HepG2 (cell line): ENCODE data around the gene FSD1. TPM values are rescaled to one million over a fixed set of nuclear protein-coding genes. Genes with fewer than 3 reads are reported as not detected.

ENCODE experiments used
- AHR ChIP-seq: IDR thresholded peaks from 2 replicates; pipeline ENCODE4 v1.6.1; 2018; ENCODE audit warnings: missing genetic modification reagents, missing compliant biosample characterization
- GLI4 ChIP-seq: sonication (generic); formaldehyde crosslinking; IDR thresholded peaks from 2 replicates; pipeline ENCODE4 v1.5.1; 2020; ENCODE audit warnings: missing genetic modification reagents, mild to moderate bottlenecking, moderate library complexity, borderline replicate concordance
- HMGA1 ChIP-seq: sonication (generic); formaldehyde crosslinking; conservative IDR thresholded peaks from 2 replicates; pipeline ENCODE4 v1.4.0; 2020; ENCODE audit warnings: missing genetic modification reagents
- MAFK ChIP-seq, 2 experiments: IDR thresholded peaks in 1 of 2; conservative IDR thresholded peaks in 1 of 2; 2 replicates each; pipeline ENCODE4 v1.6.1; 2011; ENCODE audit warnings: improper control_type of control experiment in 2 of 2, low read length in 2 of 2
- NFE2L1 ChIP-seq: sonication (generic); formaldehyde crosslinking; IDR thresholded peaks from 2 replicates; pipeline ENCODE4 v1.4.0; 2020; ENCODE audit warnings: missing genetic modification reagents, mild to moderate bottlenecking, borderline replicate concordance
- NPAS2 ChIP-seq: sonication (generic); formaldehyde crosslinking; IDR thresholded peaks from 2 replicates; pipeline ENCODE4 v1.8.0; 2022; ENCODE audit warnings: mild to moderate bottlenecking, missing genetic modification reagents, borderline replicate concordance
- RBFOX2 ChIP-seq: fragments of 200-400 bp; formaldehyde crosslinking; IDR thresholded peaks from 2 replicates; pipeline ENCODE4 v1.6.1; 2017; ENCODE audit warnings: low read depth, mild to moderate bottlenecking, low read length
- ZNF230 ChIP-seq: sonication (generic); formaldehyde crosslinking; IDR thresholded peaks from 2 replicates; pipeline ENCODE4 v1.4.0; 2020; ENCODE audit warnings: mild to moderate bottlenecking, missing genetic modification reagents
- ZNF24 ChIP-seq: fragments of 450-650 bp; IDR thresholded peaks from 2 replicates; pipeline ENCODE4 v1.6.1; 2017; ENCODE audit warnings: antibody characterized with exemption, mild to moderate bottlenecking
- ZNF343 ChIP-seq: sonication (generic); formaldehyde crosslinking; IDR thresholded peaks from 2 replicates; pipeline ENCODE4 v1.4.0; 2020; ENCODE audit warnings: mild to moderate bottlenecking, missing genetic modification reagents
- ZNF451 ChIP-seq: sonication (generic); formaldehyde crosslinking; IDR thresholded peaks from 2 replicates; pipeline ENCODE4 v1.5.0; 2020; ENCODE audit warnings: mild to moderate bottlenecking, missing genetic modification reagents
- ZNF660 ChIP-seq: sonication (generic); formaldehyde crosslinking; IDR thresholded peaks from 2 replicates; pipeline ENCODE4 v1.5.1; 2020; ENCODE audit warnings: mild to moderate bottlenecking, low read depth, missing genetic modification reagents, borderline replicate concordance
- ZNF724P ChIP-seq: sonication (generic); formaldehyde crosslinking; IDR thresholded peaks from 2 replicates; pipeline ENCODE4 v1.8.0; 2022; ENCODE audit warnings: missing genetic modification reagents, borderline replicate concordance
- ZZZ3 ChIP-seq: sonication (generic); formaldehyde crosslinking; IDR thresholded peaks from 2 replicates; pipeline ENCODE4 v1.4.0; 2020; ENCODE audit warnings: missing genetic modification reagents, mild to moderate bottlenecking, borderline replicate concordance
- polyA plus RNA-seq, 8 experiments: library from polyadenylated mRNA; depleted of rRNA in 3 of 8; stranded (reverse) in 7 of 8; unstranded in 1 of 8; fragments of >200 nt; fragmentation: Illumina TruSeq in 4 of 8; extraction: Trizol in 4 of 8; gene quantifications; 2 replicates each; pipeline versions ENCODE4 v1.2.1 to v1.2.3, GENCODE V29; 2011 to 2016; ENCODE audit warnings: low read depth in 4 of 8, missing spikeins in 1 of 8, mixed read lengths in 1 of 8; ENCODE audit not compliant: insufficient read depth in 1 of 8
- total RNA-seq, 5 experiments: library from RNA; depleted of rRNA; stranded (reverse); fragments of >200 nt; fragmentation: Illumina TruSeq; extraction: Trizol; gene quantifications; 2 replicates each; pipeline ENCODE4 v1.2.3, GENCODE V29; 2016; ENCODE audit warnings: low read depth in 1 of 5
- TF ChIP-seq, protein P1 (sequence below): sonication (generic); formaldehyde crosslinking; IDR thresholded peaks from 2 replicates; pipeline ENCODE4 v1.5.0; 2020; ENCODE audit warnings: missing genetic modification reagents
- TF ChIP-seq, protein P2 (sequence below): fragments of 450-650 bp; IDR thresholded peaks from 2 replicates; pipeline ENCODE4 v1.6.1; 2017; ENCODE audit warnings: mild to moderate bottlenecking
- TF ChIP-seq, protein P3 (sequence below): sonication (generic); formaldehyde crosslinking; IDR thresholded peaks from 2 replicates; pipeline ENCODE4 v1.5.0; 2020; ENCODE audit warnings: missing genetic modification reagents, mild to moderate bottlenecking, borderline replicate concordance
- TF ChIP-seq, protein P4 (sequence below): sonication (generic); formaldehyde crosslinking; IDR thresholded peaks from 2 replicates; pipeline ENCODE4 v1.5.0; 2020; ENCODE audit warnings: mild to moderate bottlenecking, missing genetic modification reagents
- TF ChIP-seq, protein P5 (sequence below): sonication (generic); formaldehyde crosslinking; IDR thresholded peaks from 2 replicates; pipeline ENCODE4 v1.5.1; 2020; ENCODE audit warnings: missing genetic modification reagents, mild to moderate bottlenecking, borderline replicate concordance

FSD1 gene
- total and polyA plus RNA-seq, 2 of the 13 experiments (the other 11 are each of a cell fraction or from before 2014, with no cell fraction given), result 0.29 to 0.66 TPM

DNA sequence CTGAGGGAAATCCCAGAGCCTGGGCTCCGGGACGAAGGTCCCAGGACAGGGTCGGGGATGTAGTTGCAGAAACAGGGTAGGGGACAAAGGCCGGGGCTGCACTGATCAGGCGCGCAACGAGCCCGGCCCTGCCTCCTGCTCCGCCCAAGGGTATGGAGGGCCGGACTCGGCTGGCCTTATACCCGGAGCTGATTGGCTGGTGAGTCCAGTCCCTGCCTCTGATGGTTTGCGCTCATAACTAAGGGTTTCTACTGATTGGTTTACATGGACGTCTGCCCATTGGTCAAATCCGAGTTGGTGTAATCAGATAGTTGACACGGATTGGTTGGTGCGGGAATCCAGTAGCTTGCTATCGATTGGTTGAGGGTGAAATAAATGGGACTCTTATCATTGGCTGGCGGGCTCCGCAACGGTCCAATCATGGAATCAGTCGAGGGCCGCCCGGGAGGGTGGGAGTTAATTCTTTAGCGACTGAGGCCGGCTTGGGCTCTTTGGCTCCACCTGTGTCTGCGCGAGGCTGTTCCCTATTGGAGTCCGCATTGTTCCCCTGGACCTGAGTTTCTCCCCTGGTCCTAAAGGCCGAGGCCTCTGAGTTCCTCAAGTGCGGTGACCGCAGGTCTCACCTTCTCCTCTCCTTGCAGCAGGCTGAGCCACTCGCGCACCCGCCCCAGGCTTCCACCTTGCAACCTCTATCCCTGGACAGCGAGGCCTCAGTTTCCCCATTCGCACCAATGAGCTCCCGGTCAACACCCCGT, 38.4 kb downstream of the FSD1 start (continued):
- TF ChIP-seq, protein P1, sequence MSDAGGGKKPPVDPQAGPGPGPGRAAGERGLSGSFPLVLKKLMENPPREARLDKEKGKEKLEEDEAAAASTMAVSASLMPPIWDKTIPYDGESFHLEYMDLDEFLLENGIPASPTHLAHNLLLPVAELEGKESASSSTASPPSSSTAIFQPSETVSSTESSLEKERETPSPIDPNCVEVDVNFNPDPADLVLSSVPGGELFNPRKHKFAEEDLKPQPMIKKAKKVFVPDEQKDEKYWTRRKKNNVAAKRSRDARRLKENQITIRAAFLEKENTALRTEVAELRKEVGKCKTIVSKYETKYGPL (CRISPR knock-in tag), result 0 out of 2 replicates have a peak, but pooled peaks have one; percentile 27
- TF ChIP-seq HMGA1 (CRISPR knock-in tag), result no peak
- no peak for TF ChIP-seq ZNF230 (CRISPR knock-in tag)
- peak; percentile 2; the same call in 1 of the 2 replicates for TF ChIP-seq ZNF343 (CRISPR knock-in tag)
- peak; percentile 73 for TF ChIP-seq RBFOX2
- TF ChIP-seq, protein P2, sequence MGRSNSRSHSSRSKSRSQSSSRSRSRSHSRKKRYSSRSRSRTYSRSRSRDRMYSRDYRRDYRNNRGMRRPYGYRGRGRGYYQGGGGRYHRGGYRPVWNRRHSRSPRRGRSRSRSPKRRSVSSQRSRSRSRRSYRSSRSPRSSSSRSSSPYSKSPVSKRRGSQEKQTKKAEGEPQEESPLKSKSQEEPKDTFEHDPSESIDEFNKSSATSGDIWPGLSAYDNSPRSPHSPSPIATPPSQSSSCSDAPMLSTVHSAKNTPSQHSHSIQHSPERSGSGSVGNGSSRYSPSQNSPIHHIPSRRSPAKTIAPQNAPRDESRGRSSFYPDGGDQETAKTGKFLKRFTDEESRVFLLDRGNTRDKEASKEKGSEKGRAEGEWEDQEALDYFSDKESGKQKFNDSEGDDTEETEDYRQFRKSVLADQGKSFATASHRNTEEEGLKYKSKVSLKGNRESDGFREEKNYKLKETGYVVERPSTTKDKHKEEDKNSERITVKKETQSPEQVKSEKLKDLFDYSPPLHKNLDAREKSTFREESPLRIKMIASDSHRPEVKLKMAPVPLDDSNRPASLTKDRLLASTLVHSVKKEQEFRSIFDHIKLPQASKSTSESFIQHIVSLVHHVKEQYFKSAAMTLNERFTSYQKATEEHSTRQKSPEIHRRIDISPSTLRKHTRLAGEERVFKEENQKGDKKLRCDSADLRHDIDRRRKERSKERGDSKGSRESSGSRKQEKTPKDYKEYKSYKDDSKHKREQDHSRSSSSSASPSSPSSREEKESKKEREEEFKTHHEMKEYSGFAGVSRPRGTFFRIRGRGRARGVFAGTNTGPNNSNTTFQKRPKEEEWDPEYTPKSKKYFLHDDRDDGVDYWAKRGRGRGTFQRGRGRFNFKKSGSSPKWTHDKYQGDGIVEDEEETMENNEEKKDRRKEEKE, result no peak
- TF ChIP-seq, protein P3, sequence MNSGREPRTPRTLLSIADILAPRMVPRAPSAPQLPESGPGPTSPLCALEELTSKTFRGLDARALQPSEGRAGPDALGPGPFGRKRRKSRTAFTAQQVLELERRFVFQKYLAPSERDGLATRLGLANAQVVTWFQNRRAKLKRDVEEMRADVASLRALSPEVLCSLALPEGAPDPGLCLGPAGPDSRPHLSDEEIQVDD (CRISPR knock-in tag), result no peak
- TF ChIP-seq NFE2L1, result no peak
- TF ChIP-seq AHR (CRISPR knock-in tag), result no peak
- peak; percentile 87; the same call in 1 of the 2 replicates for TF ChIP-seq ZNF451 (CRISPR knock-in tag)
- no peak for TF ChIP-seq ZNF660
- no peak for TF ChIP-seq ZNF724P (CRISPR knock-in tag)
- TF ChIP-seq, protein P4, sequence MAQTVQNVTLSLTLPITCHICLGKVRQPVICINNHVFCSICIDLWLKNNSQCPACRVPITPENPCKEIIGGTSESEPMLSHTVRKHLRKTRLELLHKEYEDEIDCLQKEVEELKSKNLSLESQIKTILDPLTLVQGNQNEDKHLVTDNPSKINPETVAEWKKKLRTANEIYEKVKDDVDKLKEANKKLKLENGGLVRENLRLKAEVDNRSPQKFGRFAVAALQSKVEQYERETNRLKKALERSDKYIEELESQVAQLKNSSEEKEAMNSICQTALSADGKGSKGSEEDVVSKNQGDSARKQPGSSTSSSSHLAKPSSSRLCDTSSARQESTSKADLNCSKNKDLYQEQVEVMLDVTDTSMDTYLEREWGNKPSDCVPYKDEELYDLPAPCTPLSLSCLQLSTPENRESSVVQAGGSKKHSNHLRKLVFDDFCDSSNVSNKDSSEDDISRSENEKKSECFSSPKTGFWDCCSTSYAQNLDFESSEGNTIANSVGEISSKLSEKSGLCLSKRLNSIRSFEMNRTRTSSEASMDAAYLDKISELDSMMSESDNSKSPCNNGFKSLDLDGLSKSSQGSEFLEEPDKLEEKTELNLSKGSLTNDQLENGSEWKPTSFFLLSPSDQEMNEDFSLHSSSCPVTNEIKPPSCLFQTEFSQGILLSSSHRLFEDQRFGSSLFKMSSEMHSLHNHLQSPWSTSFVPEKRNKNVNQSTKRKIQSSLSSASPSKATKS (CRISPR knock-in tag), result no peak; the same call in 1 of the 2 replicates
- TF ChIP-seq, protein P5, sequence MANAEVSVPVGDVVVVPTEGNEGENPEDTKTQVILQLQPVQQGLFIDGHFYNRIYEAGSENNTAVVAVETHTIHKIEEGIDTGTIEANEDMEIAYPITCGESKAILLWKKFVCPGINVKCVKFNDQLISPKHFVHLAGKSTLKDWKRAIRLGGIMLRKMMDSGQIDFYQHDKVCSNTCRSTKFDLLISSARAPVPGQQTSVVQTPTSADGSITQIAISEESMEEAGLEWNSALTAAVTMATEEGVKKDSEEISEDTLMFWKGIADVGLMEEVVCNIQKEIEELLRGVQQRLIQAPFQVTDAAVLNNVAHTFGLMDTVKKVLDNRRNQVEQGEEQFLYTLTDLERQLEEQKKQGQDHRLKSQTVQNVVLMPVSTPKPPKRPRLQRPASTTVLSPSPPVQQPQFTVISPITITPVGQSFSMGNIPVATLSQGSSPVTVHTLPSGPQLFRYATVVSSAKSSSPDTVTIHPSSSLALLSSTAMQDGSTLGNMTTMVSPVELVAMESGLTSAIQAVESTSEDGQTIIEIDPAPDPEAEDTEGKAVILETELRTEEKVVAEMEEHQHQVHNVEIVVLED (CRISPR knock-in tag), result peak; percentile 50; the same call in 1 of the 2 replicates
- TF ChIP-seq NPAS2, result no peak
- no peak for TF ChIP-seq ZZZ3 (CRISPR knock-in tag)
- no peak for TF ChIP-seq GLI4 (CRISPR knock-in tag)
- no peak for TF ChIP-seq ZNF24
- no peak for TF ChIP-seq MAFK (conservative IDR thresholded peaks at IDR 0.05 in 1 of 2, IDR thresholded peaks at IDR 0.05 in 1 of 2; ENCODE audit: low read length in 2 of 2)
